ENCODE results near the gene PTDSS2. TPM values are rescaled to one million over a fixed set of nuclear protein-coding genes. Genes with fewer than 3 reads are reported as not detected.

PTDSS2 gene
- total and polyA plus RNA-seq, 2 of the 13 experiments (the other 11 are each of a cell fraction or from before 2014, with no cell fraction given), result 21.7 to 26.4 TPM

- peak; percentile 68; the same call in 1 of the 2 replicates for TF ChIP-seq ZNF878 (CRISPR knock-in tag; IDR thresholded peaks at IDR 0.05)
- no peak for TF ChIP-seq ZNF577 (CRISPR knock-in tag; IDR thresholded peaks at IDR 0.05; ENCODE audit: borderline replicate concordance, low read depth)
- 0 out of 2 replicates have a peak, but pooled peaks have one; percentile 20 for TF ChIP-seq ZNF629 (CRISPR knock-in tag; conservative IDR thresholded peaks at IDR 0.05)
- TF ChIP-seq ZNF768 (CRISPR knock-in tag; IDR thresholded peaks at IDR 0.05), result no peak
- no peak for TF ChIP-seq ZNF775 (CRISPR knock-in tag; IDR thresholded peaks at IDR 0.05; ENCODE audit: borderline replicate concordance)
- TF ChIP-seq RXRB (CRISPR knock-in tag; IDR thresholded peaks at IDR 0.05; ENCODE audit: borderline replicate concordance), result peak; percentile 25; the same call in 1 of the 2 replicates
- TF ChIP-seq HMGXB4 (CRISPR knock-in tag; IDR thresholded peaks at IDR 0.05; ENCODE audit: borderline replicate concordance in 1 of 2, low read depth in 1 of 2), result peak in 1 of 2 experiments; percentile 56; a peak in 2 of 4 replicates
- TF ChIP-seq, protein P1, sequence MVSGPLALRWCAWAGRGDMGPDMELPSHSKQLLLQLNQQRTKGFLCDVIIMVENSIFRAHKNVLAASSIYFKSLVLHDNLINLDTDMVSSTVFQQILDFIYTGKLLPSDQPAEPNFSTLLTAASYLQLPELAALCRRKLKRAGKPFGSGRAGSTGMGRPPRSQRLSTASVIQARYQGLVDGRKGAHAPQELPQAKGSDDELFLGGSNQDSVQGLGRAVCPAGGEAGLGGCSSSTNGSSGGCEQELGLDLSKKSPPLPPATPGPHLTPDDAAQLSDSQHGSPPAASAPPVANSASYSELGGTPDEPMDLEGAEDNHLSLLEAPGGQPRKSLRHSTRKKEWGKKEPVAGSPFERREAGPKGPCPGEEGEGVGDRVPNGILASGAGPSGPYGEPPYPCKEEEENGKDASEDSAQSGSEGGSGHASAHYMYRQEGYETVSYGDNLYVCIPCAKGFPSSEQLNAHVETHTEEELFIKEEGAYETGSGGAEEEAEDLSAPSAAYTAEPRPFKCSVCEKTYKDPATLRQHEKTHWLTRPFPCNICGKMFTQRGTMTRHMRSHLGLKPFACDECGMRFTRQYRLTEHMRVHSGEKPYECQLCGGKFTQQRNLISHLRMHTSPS (CRISPR knock-in tag; IDR thresholded peaks at IDR 0.05; ENCODE audit: low read depth), result peak; percentile 57
- TF ChIP-seq ZNF761 (CRISPR knock-in tag; conservative IDR thresholded peaks at IDR 0.05), result 0 out of 2 replicates have a peak, but pooled peaks have one; percentile 45
- 0 out of 2 replicates have a peak, but pooled peaks have one; percentile 29 for TF ChIP-seq HNRNPL (IDR thresholded peaks at IDR 0.05; ENCODE audit: low read depth, low read length)
- TF ChIP-seq MEIS2 (CRISPR knock-in tag; IDR thresholded peaks at IDR 0.05), result 0 out of 2 replicates have a peak, but pooled peaks have one; percentile 33
- TF ChIP-seq, protein P2, sequence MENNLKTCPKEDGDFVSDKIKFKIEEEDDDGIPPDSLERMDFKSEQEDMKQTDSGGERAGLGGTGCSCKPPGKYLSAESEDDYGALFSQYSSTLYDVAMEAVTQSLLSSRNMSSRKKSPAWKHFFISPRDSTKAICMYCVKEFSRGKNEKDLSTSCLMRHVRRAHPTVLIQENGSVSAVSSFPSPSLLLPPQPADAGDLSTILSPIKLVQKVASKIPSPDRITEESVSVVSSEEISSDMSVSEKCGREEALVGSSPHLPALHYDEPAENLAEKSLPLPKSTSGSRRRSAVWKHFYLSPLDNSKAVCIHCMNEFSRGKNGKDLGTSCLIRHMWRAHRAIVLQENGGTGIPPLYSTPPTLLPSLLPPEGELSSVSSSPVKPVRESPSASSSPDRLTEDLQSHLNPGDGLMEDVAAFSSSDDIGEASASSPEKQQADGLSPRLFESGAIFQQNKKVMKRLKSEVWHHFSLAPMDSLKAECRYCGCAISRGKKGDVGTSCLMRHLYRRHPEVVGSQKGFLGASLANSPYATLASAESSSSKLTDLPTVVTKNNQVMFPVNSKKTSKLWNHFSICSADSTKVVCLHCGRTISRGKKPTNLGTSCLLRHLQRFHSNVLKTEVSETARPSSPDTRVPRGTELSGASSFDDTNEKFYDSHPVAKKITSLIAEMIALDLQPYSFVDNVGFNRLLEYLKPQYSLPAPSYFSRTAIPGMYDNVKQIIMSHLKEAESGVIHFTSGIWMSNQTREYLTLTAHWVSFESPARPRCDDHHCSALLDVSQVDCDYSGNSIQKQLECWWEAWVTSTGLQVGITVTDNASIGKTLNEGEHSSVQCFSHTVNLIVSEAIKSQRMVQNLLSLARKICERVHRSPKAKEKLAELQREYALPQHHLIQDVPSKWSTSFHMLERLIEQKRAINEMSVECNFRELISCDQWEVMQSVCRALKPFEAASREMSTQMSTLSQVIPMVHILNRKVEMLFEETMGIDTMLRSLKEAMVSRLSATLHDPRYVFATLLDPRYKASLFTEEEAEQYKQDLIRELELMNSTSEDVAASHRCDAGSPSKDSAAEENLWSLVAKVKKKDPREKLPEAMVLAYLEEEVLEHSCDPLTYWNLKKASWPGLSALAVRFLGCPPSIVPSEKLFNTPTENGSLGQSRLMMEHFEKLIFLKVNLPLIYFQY (CRISPR knock-in tag; IDR thresholded peaks at IDR 0.05; ENCODE audit: borderline replicate concordance), result peak; percentile 82; the same call in 1 of the 2 replicates
- no peak for TF ChIP-seq RFX1 (IDR thresholded peaks at IDR 0.05)
- TF ChIP-seq BRD4 (CRISPR knock-in tag; IDR thresholded peaks at IDR 0.05), result peak; percentile 67; the same call in 1 of the 2 replicates
- TF ChIP-seq GABPA (IDR thresholded peaks at IDR 0.05; ENCODE audit: low read depth, low read length), result no peak
- peak; percentile 80 for TF ChIP-seq GABPA (CRISPR knock-in tag; IDR thresholded peaks at IDR 0.05; ENCODE audit: low read depth)
- no peak for TF ChIP-seq HINFP (CRISPR knock-in tag; IDR thresholded peaks at IDR 0.05; ENCODE audit: low read depth)
- TF ChIP-seq BHLHE40 (IDR thresholded peaks at IDR 0.05; ENCODE audit: low read length), result peak; percentile 77
- peak; percentile 80 for TF ChIP-seq FOXA3 (CRISPR knock-in tag; IDR thresholded peaks at IDR 0.05)
- peak; percentile 83 for TF ChIP-seq ZNF605 (CRISPR knock-in tag; IDR thresholded peaks at IDR 0.05)
Measured at GRCh38 chr11:469684-470560, 19.8 kb downstream of the PTDSS2 start (continued).
